GM21515 (cell line): ENCODE data around the gene CD99.
"Not testable (repeated sequence)": the region's sequence is repeated elsewhere in the genome, so short reads cannot be mapped to it uniquely, and the experiment has no call there.

Experiments
- ATAC-seq: cut with Tn5 transposase; IDR thresholded peaks from one replicate; pipeline ENCODE4 v1.9.1; 2021; ENCODE audit not compliant: unreplicated experiment

Gene CD99

DNA sequence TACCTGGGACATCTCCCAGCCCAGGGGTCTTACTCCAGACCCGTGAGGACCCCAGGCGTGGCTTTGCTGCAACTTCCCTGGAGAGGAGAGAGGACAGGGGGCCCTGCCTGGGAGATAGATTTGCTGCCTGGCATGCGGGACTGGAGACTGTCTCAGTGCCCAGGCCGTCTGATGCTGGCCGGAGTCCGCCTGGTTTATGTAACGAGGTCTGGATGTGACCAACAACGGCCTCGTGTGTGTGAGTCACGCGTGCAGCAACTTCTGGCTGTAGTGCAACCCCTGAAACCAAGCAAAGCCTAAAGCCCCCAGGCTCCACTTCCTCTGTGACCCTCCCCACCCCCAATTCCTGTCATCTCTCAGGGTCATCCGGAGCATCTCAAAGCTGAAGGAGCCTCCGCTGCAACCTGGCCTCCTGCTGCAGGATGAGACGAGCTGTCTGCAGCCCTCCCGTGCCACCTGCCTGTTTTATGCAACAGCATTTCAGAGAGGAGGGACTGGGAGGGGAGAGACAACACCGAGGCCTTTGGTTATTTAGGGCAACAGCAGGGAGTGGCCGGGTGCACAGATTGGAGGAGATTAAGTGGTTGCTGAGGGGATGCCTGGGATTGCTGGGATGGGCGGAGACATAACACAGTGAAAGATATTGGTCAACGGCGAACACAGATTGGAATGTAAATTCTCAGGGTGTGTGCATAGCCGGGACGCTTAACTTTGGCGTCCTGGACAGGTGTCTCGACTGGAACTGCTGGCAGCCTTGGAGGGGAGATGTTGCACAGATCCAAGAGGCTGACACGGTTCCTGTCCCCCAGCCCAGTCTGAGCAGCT lies 76.7 kb downstream of the CD99 start:
- ATAC-seq, result no peak

DNA sequence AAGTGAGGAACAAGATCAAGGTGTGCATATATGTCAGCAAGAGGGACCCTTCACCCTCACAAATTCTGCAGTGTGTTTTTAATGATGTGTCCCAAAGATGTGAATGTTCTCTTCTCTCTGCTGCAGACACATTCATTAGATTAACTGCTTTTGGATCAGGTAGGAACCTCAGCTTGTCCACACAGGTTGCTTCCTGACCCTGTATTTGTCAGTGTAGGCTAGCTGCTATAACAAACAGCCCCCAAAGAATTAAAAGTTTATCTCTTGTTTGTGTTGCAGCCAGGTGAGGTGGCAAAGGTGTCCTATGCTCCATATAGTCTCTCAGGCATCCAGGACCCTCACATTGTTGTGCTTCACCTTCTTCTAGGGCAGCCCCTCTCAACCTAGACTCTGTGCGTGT lies 78.5 kb downstream of the CD99 start:
- no peak for ATAC-seq

DNA sequence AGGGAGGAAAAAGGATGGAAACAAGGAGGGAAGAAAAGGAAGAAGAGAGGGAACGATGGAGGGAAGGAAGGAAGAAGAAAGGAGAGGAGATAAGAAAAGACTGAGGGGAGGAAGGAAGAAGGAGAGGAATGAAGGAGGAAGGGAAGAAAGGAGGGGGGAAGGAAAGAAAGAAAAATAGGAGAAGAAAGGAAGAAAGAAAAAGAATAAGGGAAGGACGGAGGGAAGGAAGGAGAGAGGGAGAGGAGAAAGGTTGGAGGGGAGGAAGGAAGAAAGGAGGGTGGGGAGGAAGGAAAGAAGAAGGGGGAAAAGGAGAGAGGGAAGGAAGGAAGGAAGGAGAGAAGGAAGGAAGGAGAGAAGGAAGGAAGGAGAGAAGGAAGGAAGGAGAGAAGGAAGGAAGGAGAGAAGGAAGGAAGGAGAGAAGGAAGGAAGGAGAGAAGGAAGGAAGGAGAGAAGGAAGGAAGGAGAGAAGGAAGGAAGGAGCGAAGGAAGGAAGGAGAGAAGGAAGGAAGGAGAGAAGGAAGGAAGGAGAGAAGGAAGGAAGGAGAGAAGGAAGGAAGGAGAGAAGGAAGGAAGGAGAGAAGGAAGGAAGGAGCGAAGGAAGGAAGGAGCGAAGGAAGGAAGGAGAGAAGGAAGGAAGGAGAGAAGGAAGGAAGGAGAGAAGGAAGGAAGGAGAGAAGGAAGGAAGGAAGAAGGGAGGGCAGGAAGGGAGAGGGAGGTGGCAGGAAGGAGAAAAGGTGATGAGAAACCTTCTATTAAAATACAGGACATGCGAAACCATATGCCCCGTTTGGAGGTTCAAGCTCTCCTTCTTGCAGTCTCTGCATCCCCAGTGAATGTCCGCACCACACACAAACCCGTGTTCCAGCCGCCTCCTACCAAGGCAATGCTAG lies 82.3 kb downstream of the CD99 start:
- not testable (repeated sequence) for ATAC-seq

DNA sequence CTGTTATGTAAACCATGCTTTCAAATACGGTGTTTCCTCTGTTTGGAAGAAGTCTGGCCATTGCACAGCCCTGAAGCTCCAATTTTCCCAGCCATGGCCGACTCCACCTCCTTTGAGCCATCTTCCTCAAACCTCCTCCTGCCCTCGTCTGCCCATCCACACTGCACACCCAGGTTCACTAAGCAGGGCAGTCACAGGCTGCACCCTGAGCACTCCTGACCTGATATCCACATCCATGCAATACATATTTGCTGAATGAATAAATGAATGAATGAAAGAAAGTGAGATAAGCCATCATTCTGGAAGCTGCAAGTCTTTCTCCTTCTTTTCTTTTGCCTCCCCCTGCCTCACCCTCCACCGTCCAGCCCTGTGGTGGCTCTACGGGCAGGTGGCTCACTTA lies 83.0 kb downstream of the CD99 start:
- ATAC-seq, result no peak

DNA sequence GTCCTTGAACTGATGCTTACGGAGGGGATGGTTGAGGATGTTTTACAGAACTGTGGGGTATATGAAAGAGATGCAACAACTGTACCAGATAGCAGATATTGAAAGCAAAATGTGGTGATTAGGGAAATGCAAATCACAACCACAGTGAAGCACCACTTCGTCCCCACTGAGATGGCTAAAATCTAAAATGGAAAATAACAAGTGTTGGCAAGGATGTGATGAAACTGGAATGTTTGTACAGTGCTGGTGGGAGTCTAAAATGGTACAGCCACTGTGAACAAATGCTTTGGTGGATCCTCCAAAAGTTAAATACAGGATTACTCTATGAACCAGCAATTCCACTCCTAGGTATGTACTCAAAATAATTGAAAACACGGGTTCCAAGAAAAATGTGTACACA lies 83.7 kb downstream of the CD99 start:
- ATAC-seq, result no peak

DNA sequence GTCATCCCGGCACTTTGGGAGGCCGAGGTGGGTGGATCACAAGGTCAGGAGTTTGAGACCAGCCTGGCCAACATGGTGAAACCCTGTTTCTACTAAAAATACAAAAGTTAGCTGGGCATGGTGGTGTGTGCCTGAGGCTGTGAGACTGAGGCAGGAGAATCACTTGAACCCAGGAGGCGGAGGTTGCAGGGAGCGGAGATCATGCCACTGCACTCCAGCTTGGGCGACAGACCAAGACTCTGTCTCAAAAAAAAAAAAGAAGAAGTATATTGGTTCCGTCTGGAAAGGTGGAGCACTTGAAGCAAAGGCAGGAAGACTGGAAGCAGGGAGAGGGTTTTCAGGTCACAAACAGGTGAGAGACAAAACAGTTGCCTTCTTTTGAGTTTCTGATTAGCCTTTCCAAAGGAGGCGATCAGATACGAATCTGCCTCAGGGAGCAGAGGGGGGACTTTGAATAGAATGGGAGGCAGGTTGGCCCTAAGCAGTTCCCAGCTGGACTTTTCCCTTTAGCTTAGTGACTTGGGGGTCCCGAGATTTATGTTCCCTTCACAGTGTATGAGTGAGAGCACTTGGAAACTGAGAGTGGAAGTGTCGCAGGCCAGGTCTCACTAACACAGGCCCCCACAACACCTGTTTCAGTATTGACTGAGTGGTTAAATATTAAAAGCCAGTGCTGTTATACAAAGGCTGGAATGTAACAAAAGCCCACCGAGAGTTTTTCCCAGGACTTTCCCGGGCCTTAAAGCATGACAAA lies 89.6 kb downstream of the CD99 start:
- ATAC-seq, result not testable (repeated sequence)

DNA sequence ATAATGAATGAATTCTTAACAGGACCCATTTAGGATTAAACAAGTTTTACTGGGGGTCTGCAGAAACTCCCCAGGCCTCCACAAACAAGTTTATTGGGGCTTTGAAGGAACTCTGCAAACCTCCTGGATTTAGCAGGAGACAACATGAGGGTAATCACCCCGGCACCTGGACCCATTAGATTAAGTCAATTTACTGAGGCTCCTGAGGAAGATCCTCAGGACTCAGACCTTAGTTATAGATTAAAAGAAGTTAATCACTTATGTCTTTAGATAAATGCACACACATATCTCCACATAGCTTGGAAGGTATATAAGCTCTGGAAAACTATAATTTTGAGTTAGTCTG lies 90.1 kb downstream of the CD99 start:
- ATAC-seq, result no peak

DNA sequence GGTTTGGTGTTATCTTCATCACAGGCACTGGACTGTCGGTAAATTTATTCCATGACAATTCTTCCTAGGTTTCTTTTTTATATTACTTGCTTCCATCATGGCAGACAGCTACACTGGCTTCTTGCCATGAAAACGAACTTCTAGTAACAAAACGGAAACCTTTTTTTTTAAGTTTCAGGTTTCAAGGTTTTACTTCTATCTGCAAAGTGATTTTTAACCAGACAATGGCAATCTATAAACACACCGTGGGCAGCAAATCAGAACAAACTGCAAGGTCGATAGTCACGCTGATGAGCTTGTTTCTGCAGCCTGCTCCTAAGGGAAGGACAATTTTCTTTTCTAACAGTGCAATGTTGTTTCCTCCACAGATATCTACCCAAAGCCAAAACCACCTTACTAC lies 90.6 kb downstream of the CD99 start:
- ATAC-seq, result no peak

DNA sequence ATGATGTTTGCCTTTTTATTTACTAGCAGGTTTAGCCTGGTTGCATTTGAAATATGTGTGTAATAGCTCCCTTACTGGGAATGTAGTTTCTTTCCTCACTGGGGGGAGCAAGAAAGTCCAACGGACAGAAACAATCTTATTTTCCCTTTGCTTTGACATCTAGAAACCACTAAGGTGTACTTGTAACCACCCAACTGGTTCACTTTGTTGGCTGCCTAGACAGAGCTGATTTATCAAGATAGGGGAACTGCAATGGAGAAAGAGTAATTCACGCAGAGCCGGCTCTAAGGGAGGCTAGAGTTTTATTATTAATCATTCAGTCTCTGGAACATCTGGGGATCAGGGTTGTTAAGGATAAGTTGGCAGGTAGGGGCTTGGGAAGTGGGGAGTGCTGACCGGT lies 91.1 kb downstream of the CD99 start:
- ATAC-seq, result no peak

DNA sequence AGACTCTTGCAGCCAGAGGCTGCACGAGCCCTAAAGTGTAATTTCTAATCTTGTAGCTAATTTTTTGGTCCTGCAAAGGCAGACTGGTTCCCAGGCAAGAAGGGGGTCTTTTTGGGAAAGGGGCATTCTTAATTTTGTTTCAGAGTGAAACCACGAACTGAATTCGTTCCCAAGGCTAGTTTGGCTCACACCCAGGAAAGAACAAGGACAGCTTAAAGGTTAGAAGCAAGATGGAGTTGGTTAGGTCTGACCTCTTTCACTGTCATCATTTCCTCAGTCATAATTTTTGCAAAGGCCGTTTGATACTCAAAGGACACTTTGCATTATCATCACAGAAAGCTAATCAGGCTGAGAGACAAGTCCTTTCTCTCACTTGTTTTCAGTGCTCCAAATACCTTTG lies 91.7 kb downstream of the CD99 start:
- ATAC-seq, result no peak

DNA sequence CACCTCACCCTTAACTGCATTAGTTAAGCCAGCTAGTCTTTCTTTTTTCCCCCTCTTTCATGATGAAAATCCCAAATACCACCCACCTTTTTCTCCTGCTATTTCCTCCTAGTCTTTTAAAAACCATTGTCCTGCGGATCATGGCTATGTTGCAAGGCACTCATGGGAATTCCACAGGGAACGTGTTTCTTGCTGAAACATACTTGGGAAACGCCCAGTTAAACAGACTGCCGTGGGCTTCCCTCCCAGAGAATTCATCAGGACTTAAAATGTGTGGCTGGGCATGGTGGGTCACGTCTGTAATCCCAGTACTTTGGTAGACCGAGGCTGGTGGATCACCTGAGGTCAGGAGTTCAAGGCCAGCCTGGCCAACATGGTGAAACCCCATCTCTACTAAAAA lies 92.9 kb downstream of the CD99 start:
- no peak for ATAC-seq

DNA sequence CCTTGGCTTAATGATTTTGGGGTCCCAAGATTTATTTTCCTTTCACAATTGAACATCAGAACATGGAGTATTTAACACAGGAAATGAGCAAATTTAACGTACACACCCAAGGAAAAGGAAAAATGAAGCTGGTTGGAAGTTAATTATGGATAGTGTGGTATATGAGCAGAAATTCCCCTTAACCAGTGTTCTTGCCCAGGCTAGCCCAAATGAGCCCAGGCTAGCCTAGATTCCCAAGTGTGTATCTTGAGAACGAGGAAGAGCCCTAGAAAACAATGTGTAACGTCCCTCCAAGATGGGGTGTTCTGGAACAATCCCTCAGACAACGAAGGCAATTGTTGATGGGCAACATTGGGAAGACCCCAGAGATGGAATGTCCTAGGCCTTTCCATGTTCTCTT lies 94.4 kb downstream of the CD99 start:
- no peak for ATAC-seq

DNA sequence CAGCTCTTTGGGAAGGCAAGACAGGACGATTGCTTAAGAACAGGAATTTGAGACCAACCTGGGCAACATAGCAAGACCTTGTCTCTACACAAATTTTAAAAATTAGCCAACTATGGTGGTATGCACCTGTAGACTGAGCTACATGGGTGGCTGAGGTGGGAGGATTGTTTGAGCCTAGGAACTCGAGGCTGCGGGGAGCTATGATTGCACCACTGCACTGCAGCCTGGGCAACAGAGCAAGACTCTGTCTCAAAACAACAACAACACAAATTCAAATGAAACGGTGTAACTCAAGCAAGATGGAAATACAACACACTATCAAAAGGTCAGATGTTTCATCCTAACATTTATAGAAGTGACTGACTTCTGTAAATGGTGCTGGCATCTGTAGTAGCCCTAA lies 97.9 kb downstream of the CD99 start:
- ATAC-seq, result no peak

DNA sequence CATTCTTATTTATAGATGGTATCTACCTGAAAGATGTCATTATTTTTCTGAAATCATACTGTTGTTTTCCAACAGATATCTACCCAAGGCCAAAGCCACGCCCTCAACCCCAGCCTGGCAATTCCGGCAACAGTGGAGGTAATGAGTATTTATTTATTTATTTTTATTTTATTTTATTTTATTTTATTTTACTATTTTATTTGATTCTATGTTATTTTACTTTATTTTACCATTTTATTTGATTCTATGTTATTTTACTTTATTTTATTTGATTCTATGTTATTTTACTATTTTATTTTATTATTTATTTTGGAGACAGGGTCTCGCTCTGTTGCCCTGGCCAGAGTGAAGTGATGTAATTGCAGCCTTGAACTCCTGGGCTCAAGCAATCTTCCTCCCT lies 98.5 kb downstream of the CD99 start:
- no peak for ATAC-seq
